ENCODE data around the gene CDKL5. TPM values are rescaled to one million over a fixed set of nuclear protein-coding genes. Genes with fewer than 3 reads are reported as not detected.
"Not testable (repeated sequence)": the region's sequence is repeated elsewhere in the genome, so short reads cannot be mapped to it uniquely, and the experiment has no call there.

Gene CDKL5
- polyA plus RNA-seq, 10 donors, result 4.1 to 7.3 (median 5.1) TPM

GRCh38 chrX:18574591-18574990 lies 149.2 kb downstream of the CDKL5 start:
- no peak for DNase-seq

DNA sequence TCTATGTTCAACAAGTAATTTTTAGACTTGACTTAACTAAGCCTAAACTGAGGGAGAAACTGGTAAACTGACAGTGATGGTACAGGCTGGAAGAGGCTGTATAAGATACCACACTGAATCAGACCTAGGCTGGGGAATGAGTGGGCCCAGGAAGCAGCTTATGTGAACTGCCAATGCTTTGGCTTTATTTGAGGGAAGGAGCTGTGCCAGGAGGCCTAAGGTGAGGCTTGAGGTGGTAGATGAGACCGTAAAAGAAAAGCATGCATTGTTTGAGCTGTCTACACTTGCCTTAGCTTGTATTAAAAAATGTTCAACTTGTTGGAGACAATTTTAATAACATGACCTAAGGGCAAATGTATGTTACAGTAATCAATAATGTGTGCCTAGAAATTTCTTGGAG lies 150.3 kb downstream of the CDKL5 start:
- DNase-seq, result no peak

DNA sequence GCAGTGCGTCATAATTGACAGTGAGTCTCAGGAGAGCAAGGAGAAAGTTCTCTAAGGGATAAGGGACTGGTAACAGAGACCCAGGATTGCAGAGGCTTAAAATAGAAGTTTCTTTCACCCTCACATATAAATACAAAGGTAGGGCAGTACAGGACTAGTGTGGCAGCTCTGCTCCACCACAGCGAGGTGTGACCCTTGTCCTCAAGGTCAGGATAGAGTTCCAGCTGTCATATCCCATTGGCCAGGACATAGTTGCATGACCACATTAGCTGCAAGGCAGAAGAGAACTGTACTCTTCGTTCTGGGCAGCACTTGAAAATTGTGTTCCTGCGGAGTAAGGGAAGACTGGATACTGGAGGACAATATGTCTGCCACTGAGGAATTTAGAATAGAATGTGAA lies 152.0 kb downstream of the CDKL5 start:
- no peak for DNase-seq

GRCh38 chrX:18578546-18578945 lies 153.1 kb downstream of the CDKL5 start:
- no peak for DNase-seq

DNA sequence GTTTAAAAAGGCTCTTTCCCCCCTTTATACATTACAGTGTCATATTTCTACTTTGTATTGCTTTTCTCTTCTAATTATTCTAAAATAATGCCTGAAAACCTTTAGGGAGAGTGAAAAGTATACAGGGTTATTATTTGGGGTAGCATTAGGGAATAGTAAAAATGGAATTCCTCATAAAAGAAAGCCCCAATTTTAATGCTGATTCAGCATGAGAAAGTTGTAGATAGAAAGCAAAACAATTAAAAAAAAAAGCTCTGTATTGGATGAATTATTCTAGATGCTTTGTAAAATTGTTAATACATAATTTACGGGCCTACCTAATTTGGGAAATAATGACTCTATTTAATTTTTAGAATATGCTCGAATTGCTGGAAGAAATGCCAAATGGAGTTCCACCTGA lies 154.1 kb downstream of the CDKL5 start:
- no peak for DNase-seq

GRCh38 chrX:18582910-18583493 lies 157.6 kb downstream of the CDKL5 start:
- peak in 2 of 3 donors; percentile 2 to 23 for DNase-seq

- DNase-seq, result not testable (repeated sequence)
Observed at GRCh38 chrX:18589292-18589691, 163.9 kb downstream of the CDKL5 start.

DNA sequence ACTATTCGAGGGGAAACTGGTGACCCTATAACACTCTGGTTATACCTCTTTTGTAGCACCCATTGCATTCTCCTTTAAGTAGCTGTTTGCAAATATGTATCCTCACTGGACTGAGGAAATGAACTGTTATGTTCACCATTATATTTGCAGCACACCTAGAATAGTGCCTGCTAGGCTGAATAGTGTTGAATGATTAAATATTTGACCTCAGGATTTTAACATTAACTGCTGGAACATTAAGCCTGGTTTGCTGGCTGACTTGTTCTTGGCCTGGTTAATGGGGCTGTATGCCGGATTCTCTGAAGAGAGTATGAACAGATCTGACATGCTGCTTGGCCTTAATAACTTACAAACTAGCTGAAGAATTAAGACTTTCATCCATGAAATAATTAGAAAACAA lies 166.4 kb downstream of the CDKL5 start:
- DNase-seq, result no peak

DNA sequence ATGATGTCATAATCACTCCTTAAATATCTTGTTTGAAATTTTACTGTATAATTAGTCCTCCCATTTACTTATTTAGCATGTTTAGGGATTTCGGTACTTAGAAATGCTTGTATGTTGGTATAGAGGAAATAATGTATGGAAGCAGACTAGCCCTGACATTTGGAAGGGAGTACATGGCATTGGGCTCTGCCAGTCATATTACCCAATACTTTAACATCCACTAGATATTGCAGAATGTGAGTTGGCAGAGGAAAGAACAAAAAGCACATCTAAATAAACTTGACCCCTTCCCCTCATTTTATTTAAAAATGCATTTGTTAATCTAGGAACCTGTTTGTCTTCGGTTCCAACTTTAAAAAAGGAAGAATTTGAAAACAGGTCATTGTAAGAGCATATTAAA lies 168.7 kb downstream of the CDKL5 start:
- no peak for DNase-seq

GRCh38 chrX:18596096-18596495 lies 170.7 kb downstream of the CDKL5 start:
- no peak for DNase-seq

GRCh38 chrX:18598413-18598812 lies 173.0 kb downstream of the CDKL5 start:
- no peak for DNase-seq

DNA sequence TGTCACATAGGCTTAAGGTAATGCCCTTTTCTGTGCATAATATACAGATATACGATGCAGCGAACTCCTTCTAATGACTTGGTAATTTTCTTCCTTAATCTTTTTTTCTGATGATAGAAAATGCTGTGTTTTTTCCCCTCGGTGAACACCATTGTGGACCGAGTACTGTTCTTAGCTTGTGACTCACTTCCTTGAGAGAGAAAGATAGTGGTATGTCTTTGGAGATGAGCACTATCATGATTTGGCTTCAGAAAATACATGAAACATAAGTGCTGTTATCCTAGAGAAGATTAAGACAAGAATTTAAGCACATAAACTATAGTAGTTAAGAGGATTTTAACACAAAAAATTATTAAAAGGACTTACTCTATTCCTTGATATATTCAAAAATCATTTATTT lies 182.6 kb downstream of the CDKL5 start:
- DNase-seq, result no peak

- no peak for DNase-seq
Observed at GRCh38 chrX:18613930-18614639, 188.7 kb downstream of the CDKL5 start.

DNA sequence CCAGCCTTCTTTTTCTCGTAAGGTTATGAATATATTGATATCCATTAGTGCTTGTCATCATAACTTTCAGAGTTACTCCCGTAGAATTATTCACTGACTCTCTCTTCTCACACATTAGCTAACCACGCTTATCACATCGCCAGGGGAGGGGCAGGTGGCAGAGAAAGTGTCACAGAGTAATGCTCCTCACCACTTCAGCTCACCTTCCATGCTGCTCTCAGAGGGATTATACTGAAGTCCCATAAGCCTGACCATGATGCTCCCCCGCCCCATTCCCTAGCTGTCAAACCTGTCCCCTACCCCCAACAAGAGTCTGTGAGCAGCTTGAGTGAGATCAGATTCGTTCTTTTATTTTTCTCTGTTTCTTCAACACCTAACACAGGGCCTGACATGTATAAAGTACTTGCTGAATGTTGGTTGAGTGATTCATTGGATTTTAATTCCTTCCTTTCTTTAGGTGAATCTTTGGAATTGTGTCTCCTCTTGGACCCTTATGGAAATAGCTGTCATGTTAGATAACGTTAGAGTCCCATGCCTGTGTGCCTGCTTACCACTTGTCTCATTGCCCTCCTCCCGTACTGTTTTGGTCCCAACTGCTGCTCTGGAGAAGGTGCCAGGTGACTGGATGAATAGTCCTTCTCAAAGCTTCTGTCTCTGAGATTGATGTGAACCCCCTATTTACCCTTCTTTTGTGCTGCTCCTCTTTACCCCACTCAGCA lies 191.4 kb downstream of the CDKL5 start:
- no peak for DNase-seq

- peak in 1 of 3 donors; percentile 10 for DNase-seq
Observed at GRCh38 chrX:18617407-18617750, 192.0 kb downstream of the CDKL5 start.

DNA sequence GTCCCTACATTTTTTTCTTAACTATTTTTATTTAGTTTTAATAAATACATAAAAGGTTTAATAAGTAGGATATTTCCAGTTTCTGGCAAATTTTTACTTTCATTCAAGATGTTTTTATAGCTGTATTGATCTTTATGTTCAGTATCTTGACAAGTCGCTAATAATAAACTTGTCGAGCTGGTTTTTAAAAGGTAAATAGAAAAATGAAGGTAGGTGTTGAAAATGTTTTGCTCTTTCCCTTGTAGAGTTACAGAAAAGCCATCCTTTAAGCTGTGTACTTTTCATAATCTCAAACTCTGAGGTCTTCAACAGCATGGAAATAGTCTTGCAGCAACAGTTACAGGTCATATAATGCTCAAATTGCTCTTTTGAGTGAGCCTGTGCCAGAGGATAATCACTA lies 193.9 kb downstream of the CDKL5 start:
- no peak for DNase-seq

DNA sequence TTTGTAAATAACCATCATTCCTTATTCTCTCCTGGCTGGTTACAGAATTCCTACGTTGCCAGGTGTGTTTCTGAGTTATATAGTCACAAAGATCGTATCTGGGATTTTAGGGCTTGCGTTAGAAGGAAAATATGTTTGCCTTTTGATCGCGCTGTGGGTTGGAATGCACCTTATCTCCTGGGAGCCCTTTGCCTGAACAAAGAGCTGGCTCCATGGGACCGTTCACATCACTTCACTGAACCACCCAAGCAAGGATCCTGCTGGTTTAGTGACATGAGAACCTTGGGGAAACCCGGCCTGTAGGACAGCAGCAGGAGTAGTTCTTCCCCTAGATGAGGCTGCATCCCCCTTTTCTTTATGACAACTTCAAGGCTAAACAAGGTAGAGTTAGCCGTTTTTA lies 194.9 kb downstream of the CDKL5 start:
- DNase-seq, result no peak

DNA sequence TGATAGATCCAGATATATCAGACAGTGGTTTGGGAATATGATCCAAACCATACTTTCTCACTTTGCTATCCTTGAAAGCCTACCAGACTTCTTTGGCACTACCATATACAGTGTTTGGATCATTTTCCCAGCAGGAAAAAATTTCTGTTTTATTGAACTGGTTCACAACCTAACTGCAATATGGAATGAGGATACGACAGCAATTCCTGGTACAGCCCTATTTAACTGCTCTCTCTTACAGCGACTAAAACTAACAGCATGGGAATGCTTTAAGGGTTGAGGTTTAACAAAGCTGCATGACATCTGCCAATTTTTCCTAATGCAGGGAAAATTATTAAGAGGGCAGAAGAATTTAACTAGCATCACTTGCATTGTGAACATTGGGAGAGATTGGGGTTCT lies 199.2 kb downstream of the CDKL5 start:
- DNase-seq, result no peak

GRCh38 chrX:18630934-18631333 lies 205.5 kb downstream of the CDKL5 start:
- no peak for DNase-seq

DNA sequence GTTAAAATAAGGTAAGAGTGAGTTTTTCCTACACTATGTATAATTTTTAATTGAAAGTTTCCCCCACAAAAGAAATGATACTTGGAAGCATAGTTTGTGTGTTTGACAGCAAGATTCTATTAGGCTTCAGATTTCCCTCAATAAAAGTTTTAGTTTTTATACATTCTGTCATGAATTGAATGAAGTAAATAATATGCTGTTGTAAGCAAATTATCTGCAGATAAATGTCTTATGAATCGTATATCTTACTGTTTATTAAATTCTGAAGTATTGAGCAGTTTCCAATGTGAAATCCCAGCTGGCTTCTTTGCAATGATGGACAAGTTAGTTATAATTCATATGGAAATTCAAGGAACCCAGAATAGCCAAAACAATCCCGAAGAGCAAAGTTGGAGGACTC lies 213.0 kb downstream of the CDKL5 start:
- DNase-seq, result no peak

GRCh38 chrX:18639280-18639679 lies 213.9 kb downstream of the CDKL5 start:
- no peak for DNase-seq

DNA sequence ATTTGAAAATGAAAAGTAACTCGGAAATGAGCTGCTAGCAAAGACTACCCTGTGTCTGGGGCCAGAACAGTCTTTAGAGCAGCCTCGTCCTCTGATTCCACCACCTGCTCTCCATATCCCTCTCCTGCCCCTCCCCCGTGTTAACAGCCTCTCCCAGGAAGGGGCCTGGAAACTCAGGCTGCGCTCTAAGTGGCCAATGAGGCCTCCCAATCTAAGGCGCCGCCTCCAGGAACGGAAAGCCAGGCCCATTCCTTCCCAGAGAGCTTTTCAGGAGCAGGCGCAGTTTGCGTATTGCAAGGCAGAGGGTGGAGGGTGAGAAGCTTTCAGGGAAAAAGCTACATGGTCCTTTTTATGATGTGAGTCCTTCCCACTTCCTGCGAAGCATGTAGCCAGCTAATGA lies 215.3 kb downstream of the CDKL5 start:
- DNase-seq, result peak; percentile 2 to 22 (median 11)

DNA sequence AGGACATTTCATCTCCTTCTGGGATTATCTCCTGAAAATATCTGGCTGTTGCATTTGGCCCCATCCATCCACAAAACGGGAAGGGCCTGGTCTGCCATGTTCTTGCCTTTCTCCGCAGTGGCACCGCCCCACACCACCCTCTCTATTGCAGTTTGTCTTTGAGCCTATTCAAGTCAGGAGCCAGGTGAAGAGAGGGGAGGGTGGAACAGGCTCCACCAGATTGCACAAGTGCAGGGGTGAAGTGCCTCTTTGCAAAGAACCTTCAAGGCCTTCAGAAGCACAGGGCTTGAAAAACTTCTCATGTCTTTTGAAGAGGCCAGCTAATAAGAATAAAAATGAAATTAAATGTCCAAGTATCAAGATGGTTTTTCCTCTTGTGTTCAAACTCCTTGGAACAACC lies 217.8 kb downstream of the CDKL5 start:
- DNase-seq, result no peak
